ENCODE measurements around the gene RPUSD1. TPM values are rescaled to one million over a fixed set of nuclear protein-coding genes. Genes with fewer than 3 reads are reported as not detected.

The RPUSD1 gene
- total and polyA plus RNA-seq, 2 of the 13 experiments (the other 11 are each of a cell fraction or from before 2014, with no cell fraction given), result 13.1 to 26.2 TPM

DNA sequence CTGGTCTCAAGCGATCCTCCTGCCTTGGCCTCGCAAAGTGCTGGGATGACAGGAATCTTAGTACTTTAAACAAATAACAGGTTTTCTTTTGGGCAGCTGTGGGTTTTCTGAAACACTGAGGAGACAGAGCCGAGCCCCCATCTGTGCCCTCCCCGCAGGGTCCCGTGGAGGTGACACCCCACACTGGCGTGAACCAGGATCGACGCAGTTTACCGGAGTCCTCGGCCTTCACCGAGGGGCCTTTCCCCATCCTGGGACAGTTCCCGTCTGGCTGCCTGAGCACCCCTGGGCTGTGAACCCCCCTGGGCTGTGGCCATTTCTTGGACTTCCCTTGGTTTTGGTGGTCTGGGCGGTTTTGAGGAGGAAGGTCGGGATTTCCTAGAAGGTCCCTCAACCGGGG is 27.7 kb upstream of the RPUSD1 start:
- Histone ChIP-seq H3K27me3 (ENCODE audit: control insufficient read depth in 1 of 2, insufficient read depth in 2 of 2, low read length in 2 of 2) (peaks cover 20 to 76% of the 10 kb centered on the region in 2 experiments), H3K9ac (ENCODE audit: insufficient read depth, low read depth, low read length) (no peak overlapping the region), H3K36me3 (replicated peaks in 1 of 2; ENCODE audit: control insufficient read depth in 1 of 2, insufficient read depth in 2 of 2, low read length in 2 of 2) (no peaks in the 10 kb centered on the region), H3K9me3 (ENCODE audit: low read length) (0 out of 2 replicates have a peak, but pooled peaks cover 5% of the 10 kb centered on the region), H3K27ac (ENCODE audit: extremely low read length, insufficient read depth, low read length) (no peak overlapping the region), H2AFZ (ENCODE audit: low read length) (no peak overlapping the region), H3K79me2 (ENCODE audit: insufficient read depth, low read length) (no peaks in the 10 kb centered on the region), H4K20me1 (ENCODE audit: insufficient read depth, low read length) (0 out of 2 replicates have a peak, but pooled peaks cover 3% of the 10 kb centered on the region), H3K4me3 (replicated peaks in 1 of 3; ENCODE audit: insufficient read depth in 1 of 3, low read depth in 2 of 3, low read length in 3 of 3) (no peak overlapping the region), H3K4me2 (ENCODE audit: low read depth, low read length) (no peak overlapping the region), H3K4me1 (ENCODE audit: insufficient read depth, low read length) (no peaks in the 10 kb centered on the region)
- TF ChIP-seq ZNF138 (CRISPR knock-in tag; IDR thresholded peaks at IDR 0.05; ENCODE audit: low read depth) (no peak), MATR3 (CRISPR knock-in tag; IDR thresholded peaks at IDR 0.05) (no peak), ZMYM2 (CRISPR knock-in tag; IDR thresholded peaks at IDR 0.05) (no peak), CBX5 (CRISPR knock-in tag; IDR thresholded peaks at IDR 0.05; ENCODE audit: borderline replicate concordance) (no peak), TMF1 (CRISPR knock-in tag; IDR thresholded peaks at IDR 0.05; ENCODE audit: low read depth) (no peak)
- TF ChIP-seq, protein P1, sequence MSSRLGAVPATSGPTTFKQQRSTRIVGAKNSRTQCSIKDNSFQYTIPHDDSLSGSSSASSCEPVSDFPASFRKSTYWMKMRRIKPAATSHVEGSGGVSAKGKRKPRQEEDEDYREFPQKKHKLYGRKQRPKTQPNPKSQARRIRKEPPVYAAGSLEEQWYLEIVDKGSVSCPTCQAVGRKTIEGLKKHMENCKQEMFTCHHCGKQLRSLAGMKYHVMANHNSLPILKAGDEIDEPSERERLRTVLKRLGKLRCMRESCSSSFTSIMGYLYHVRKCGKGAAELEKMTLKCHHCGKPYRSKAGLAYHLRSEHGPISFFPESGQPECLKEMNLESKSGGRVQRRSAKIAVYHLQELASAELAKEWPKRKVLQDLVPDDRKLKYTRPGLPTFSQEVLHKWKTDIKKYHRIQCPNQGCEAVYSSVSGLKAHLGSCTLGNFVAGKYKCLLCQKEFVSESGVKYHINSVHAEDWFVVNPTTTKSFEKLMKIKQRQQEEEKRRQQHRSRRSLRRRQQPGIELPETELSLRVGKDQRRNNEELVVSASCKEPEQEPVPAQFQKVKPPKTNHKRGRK (CRISPR knock-in tag; IDR thresholded peaks at IDR 0.05), result no peak
- TF ChIP-seq, protein P2, sequence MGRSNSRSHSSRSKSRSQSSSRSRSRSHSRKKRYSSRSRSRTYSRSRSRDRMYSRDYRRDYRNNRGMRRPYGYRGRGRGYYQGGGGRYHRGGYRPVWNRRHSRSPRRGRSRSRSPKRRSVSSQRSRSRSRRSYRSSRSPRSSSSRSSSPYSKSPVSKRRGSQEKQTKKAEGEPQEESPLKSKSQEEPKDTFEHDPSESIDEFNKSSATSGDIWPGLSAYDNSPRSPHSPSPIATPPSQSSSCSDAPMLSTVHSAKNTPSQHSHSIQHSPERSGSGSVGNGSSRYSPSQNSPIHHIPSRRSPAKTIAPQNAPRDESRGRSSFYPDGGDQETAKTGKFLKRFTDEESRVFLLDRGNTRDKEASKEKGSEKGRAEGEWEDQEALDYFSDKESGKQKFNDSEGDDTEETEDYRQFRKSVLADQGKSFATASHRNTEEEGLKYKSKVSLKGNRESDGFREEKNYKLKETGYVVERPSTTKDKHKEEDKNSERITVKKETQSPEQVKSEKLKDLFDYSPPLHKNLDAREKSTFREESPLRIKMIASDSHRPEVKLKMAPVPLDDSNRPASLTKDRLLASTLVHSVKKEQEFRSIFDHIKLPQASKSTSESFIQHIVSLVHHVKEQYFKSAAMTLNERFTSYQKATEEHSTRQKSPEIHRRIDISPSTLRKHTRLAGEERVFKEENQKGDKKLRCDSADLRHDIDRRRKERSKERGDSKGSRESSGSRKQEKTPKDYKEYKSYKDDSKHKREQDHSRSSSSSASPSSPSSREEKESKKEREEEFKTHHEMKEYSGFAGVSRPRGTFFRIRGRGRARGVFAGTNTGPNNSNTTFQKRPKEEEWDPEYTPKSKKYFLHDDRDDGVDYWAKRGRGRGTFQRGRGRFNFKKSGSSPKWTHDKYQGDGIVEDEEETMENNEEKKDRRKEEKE (IDR thresholded peaks at IDR 0.05), result no peak
- TF ChIP-seq, protein P3, sequence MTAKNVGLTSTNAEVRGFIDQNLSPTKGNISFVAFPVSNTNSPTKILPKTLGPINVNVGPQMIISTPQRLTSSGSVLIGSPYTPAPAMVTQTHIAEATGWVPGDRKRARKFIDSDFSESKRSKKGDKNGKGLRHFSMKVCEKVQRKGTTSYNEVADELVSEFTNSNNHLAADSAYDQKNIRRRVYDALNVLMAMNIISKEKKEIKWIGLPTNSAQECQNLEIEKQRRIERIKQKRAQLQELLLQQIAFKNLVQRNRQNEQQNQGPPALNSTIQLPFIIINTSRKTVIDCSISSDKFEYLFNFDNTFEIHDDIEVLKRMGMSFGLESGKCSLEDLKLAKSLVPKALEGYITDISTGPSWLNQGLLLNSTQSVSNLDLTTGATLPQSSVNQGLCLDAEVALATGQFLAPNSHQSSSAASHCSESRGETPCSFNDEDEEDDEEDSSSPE (CRISPR knock-in tag; IDR thresholded peaks at IDR 0.05), result no peak
- FAIRE-seq (no peak), DNase-seq (ENCODE audit: low spot score) (no peak), ATAC-seq (no peak)
- BruUV-seq (replicated peaks), result no TSS peak
- intact Hi-C loops (cut with micrococcal nuclease; ENCODE audit: unreplicated experiment) (no loop called here), in situ Hi-C loops (cut with HindIII; ENCODE audit: extremely low pct_ligation_motif_present, low pct_unique_long_range_greater_than_20kb) (loop anchor here (25.0 kb wide), 1 partner anchor 396 kb away; no protein-coding TSS in a partner anchor)
- ChIA-PET CTCF (ENCODE audit: low intra/inter-chr PET ratio, low total read pairs) (no interaction called here), POLR2A (no interaction called here)
- 51% methylated on average over 7 of the region's 15 CpGs for WGBS (ENCODE audit: low lambda C conversion rate)
